HL-60 (cell line): ENCODE measurements around the gene RPS19BP1.

Source experiments
- DNase-seq, 2 experiments: peaks; one replicate each; pipeline ENCODE4 v3.0.0-alpha.2; 2010 to 2020; ENCODE audit warnings: low read depth in 1 of 2, low spot score in 1 of 2
- H3K27ac ChIP-seq: fragments of 250-450 bp; sonication (Bioruptor Pico); replicated peaks from 2 replicates; pipeline ENCODE4 v1.5.1; 2020; ENCODE audit warnings: mild to moderate bottlenecking, moderate library complexity
- H3K27me3 ChIP-seq: fragments of 250-450 bp; sonication (Bioruptor Pico); 2 replicates; pipeline ENCODE4 v1.5.1; 2021; ENCODE audit warnings: mild to moderate bottlenecking, moderate library complexity; ENCODE audit not compliant: insufficient read depth, poor library complexity, severe bottlenecking
- H3K4me3 ChIP-seq: replicated peaks from 2 replicates; pipeline ENCODE4 v1.5.1; 2011; ENCODE audit warnings: mild to moderate bottlenecking, control low read depth, low read length; ENCODE audit not compliant: insufficient read depth
- GABPA ChIP-seq: IDR thresholded peaks from 2 replicates; pipeline ENCODE4 v1.6.1; 2012; ENCODE audit warnings: low read depth
- POLR2AphosphoS5 ChIP-seq: IDR thresholded peaks from 2 replicates; pipeline ENCODE4 v1.6.1; 2012; ENCODE audit warnings: low read depth
- SPI1 ChIP-seq: IDR thresholded peaks from 2 replicates; pipeline ENCODE4 v1.6.1; 2012; ENCODE audit warnings: low read depth, mild to moderate bottlenecking, borderline replicate concordance
- TF ChIP-seq, protein P1 (sequence below): IDR thresholded peaks from one replicate; pipeline ENCODE4 v1.5.1; 2011; ENCODE audit warnings: low read length, control low read depth, inconsistent platforms; ENCODE audit not compliant: insufficient read depth
- TF ChIP-seq, protein P2 (sequence below): IDR thresholded peaks from 2 replicates; pipeline ENCODE4 v1.6.1; 2012; ENCODE audit warnings: low read depth; ENCODE audit not compliant: insufficient replicate concordance

RPS19BP1 gene

DNA sequence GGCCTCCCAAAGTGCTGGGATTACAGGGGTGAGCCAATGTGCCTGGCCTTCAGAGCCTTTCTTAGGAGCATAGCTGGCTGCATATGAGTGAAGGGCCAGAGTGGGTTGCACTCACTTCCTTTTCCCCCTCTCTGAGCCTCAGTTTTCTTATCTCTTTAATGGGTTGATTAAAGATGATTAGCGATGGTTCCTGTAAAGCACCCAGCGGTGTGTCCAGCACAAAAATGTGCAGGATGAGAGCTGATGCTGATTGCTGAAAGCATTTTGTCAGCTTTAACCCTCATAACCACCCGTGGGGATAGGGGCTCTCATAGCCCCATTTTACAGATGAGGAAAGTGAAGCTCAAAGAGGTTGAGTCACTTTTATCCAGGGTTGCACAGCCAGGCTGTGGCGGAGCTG is 43.5 kb upstream of the RPS19BP1 start:
- TF ChIP-seq, protein P1, sequence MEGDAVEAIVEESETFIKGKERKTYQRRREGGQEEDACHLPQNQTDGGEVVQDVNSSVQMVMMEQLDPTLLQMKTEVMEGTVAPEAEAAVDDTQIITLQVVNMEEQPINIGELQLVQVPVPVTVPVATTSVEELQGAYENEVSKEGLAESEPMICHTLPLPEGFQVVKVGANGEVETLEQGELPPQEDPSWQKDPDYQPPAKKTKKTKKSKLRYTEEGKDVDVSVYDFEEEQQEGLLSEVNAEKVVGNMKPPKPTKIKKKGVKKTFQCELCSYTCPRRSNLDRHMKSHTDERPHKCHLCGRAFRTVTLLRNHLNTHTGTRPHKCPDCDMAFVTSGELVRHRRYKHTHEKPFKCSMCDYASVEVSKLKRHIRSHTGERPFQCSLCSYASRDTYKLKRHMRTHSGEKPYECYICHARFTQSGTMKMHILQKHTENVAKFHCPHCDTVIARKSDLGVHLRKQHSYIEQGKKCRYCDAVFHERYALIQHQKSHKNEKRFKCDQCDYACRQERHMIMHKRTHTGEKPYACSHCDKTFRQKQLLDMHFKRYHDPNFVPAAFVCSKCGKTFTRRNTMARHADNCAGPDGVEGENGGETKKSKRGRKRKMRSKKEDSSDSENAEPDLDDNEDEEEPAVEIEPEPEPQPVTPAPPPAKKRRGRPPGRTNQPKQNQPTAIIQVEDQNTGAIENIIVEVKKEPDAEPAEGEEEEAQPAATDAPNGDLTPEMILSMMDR: no peak
- TF ChIP-seq POLR2AphosphoS5 (no peak), SPI1 (no peak), GABPA (no peak)
- TF ChIP-seq, protein P2, sequence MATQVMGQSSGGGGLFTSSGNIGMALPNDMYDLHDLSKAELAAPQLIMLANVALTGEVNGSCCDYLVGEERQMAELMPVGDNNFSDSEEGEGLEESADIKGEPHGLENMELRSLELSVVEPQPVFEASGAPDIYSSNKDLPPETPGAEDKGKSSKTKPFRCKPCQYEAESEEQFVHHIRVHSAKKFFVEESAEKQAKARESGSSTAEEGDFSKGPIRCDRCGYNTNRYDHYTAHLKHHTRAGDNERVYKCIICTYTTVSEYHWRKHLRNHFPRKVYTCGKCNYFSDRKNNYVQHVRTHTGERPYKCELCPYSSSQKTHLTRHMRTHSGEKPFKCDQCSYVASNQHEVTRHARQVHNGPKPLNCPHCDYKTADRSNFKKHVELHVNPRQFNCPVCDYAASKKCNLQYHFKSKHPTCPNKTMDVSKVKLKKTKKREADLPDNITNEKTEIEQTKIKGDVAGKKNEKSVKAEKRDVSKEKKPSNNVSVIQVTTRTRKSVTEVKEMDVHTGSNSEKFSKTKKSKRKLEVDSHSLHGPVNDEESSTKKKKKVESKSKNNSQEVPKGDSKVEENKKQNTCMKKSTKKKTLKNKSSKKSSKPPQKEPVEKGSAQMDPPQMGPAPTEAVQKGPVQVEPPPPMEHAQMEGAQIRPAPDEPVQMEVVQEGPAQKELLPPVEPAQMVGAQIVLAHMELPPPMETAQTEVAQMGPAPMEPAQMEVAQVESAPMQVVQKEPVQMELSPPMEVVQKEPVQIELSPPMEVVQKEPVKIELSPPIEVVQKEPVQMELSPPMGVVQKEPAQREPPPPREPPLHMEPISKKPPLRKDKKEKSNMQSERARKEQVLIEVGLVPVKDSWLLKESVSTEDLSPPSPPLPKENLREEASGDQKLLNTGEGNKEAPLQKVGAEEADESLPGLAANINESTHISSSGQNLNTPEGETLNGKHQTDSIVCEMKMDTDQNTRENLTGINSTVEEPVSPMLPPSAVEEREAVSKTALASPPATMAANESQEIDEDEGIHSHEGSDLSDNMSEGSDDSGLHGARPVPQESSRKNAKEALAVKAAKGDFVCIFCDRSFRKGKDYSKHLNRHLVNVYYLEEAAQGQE: no peak
- H3K27me3 ChIP-seq: peaks cover 12% of the 10 kb centered on the region
- no peak overlapping the region for H3K27ac ChIP-seq
- no peak for DNase-seq
- H3K4me3 ChIP-seq: no peak overlapping the region

DNA sequence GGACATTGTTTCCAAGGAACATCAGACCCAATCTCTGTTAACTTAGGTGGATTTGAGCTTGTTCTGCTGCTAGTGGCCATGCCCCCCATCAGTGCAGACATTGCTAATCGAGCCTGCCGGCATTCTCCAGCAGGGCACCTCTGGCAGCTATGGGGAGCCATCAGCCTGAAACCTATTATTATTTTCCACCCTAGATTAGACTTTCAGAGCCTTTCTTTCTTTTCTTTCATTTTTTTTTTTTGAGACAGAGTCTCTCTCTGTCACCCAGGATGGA is 42.9 kb upstream of the RPS19BP1 start:
- H3K27ac ChIP-seq: no peak overlapping the region
- DNase-seq: no peak
- H3K4me3 ChIP-seq: no peak overlapping the region
- peaks cover 12% of the 10 kb centered on the region for H3K27me3 ChIP-seq
- TF ChIP-seq, protein P1: no peak
- TF ChIP-seq GABPA (no peak), SPI1 (no peak), POLR2AphosphoS5 (no peak)
- TF ChIP-seq, protein P2: no peak

DNA sequence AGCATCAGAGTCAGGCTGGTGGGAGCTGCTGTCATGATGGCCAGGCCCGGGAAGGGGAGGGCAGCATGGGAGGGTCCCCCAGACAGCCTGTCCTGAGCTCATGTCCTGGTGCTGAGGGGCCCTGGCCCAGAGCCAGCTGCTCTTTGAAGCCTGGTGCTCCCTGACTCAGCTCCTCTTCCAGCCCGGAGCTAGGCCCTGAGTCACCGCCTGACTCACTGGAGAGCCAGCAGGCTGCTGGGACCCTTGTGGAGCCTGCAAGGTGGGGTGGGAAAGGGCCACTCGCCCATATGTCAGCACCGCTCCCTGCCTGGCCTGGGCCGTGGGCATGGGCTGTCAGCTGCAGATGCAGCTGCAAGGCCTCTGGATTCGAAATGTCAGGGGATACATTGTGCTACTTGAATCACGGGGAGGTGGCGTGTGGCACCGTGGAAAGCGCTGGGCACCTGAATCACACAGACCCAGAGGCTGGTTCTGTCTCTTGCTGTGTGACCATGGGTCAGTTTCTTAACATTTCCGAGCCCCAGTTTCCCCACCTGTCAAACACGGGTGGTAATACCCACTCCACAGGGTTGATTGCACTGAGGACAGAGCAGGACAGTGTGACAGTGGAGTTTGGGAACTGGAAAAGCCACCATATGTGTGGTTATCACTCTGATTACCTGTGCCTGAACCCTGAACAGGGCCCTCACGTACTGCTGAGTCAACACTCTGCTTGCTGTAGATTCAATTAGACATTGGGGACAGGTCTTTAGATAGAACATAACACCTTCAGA is 42.4 kb upstream of the RPS19BP1 start:
- Histone ChIP-seq H3K4me3 (no peak overlapping the region), H3K27me3 (peaks cover 12% of the 10 kb centered on the region), H3K27ac (no peak overlapping the region)
- TF ChIP-seq, protein P2: no peak
- TF ChIP-seq SPI1: no peak
- no peak for TF ChIP-seq POLR2AphosphoS5
- TF ChIP-seq, protein P1: no peak
- no peak for TF ChIP-seq GABPA
- no peak for DNase-seq
